ENCODE results near the gene FOSB.

FOSB gene

DNA sequence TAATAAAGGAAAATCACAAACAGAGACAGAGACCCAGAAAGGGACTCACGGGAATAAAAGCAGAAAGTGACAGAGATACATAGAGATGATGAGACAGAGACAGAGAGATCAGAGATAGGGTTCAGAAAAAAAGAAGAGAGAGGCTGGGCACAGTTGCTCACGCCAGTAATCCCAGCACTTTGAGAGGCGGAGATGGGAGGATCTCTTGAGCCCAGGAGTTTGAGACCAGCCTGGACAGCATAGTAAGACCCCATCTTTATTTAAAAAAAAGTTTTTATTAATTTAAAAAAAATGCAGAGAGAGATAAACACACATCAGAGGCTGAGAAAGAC is 19.4 kb upstream of the FOSB start:
- TF ChIP-seq, protein P1, sequence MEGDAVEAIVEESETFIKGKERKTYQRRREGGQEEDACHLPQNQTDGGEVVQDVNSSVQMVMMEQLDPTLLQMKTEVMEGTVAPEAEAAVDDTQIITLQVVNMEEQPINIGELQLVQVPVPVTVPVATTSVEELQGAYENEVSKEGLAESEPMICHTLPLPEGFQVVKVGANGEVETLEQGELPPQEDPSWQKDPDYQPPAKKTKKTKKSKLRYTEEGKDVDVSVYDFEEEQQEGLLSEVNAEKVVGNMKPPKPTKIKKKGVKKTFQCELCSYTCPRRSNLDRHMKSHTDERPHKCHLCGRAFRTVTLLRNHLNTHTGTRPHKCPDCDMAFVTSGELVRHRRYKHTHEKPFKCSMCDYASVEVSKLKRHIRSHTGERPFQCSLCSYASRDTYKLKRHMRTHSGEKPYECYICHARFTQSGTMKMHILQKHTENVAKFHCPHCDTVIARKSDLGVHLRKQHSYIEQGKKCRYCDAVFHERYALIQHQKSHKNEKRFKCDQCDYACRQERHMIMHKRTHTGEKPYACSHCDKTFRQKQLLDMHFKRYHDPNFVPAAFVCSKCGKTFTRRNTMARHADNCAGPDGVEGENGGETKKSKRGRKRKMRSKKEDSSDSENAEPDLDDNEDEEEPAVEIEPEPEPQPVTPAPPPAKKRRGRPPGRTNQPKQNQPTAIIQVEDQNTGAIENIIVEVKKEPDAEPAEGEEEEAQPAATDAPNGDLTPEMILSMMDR (IDR thresholded peaks at IDR 0.05; ENCODE audit: extremely low read depth, insufficient read depth, missing control alignments) = no peak
- in situ Hi-C loops (cut with MboI; ENCODE audit: low pct_unique_long_range_greater_than_20kb, low sequenced_read_pairs, unreplicated experiment) = no loop called here
- no peak for DNase-seq (ENCODE audit: low spot score)

DNA sequence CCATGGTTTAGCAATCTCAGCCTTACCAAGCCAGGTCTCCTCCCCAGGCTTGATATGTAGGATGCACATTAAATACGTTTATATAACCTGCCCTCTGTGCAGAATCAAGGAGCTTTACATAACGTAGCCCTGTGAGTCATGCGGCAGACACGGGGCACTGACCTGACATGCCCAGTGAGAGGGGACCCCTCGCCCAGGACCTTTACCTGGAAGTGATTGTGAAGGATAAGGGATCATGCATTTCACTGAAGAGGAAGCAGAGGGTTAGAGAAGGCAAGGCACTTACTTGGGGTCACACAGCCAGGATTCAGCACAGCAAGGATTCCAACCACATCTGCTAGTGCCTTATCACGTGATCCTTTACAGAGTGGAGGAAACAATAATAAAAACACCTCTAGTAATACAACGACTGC is 18.9 kb upstream of the FOSB start:
- TF ChIP-seq, protein P1 (IDR thresholded peaks at IDR 0.05; ENCODE audit: extremely low read depth, insufficient read depth, missing control alignments) = no peak
- no peak for DNase-seq (ENCODE audit: low spot score)
- in situ Hi-C loops (cut with MboI; ENCODE audit: low pct_unique_long_range_greater_than_20kb, low sequenced_read_pairs, unreplicated experiment) = no loop called here

DNA sequence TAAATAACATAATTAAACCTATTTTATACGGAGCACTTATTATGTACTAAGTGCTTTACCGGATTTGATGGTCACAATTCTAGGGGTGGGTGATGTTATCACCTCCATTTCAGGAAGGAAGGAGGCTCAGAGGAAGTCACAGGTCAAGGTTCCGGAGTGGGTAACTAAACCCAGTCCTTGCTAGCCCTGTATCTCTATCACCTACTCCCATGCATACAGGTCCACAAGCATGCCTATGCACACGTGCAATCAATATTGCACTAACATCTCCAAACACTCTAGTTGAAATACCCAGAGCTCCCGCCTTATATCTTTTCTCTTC is 17.8 kb upstream of the FOSB start:
- in situ Hi-C loops (cut with MboI; ENCODE audit: low pct_unique_long_range_greater_than_20kb, low sequenced_read_pairs, unreplicated experiment) = no loop called here
- TF ChIP-seq, protein P1 (IDR thresholded peaks at IDR 0.05; ENCODE audit: extremely low read depth, insufficient read depth, missing control alignments) = no peak

DNA sequence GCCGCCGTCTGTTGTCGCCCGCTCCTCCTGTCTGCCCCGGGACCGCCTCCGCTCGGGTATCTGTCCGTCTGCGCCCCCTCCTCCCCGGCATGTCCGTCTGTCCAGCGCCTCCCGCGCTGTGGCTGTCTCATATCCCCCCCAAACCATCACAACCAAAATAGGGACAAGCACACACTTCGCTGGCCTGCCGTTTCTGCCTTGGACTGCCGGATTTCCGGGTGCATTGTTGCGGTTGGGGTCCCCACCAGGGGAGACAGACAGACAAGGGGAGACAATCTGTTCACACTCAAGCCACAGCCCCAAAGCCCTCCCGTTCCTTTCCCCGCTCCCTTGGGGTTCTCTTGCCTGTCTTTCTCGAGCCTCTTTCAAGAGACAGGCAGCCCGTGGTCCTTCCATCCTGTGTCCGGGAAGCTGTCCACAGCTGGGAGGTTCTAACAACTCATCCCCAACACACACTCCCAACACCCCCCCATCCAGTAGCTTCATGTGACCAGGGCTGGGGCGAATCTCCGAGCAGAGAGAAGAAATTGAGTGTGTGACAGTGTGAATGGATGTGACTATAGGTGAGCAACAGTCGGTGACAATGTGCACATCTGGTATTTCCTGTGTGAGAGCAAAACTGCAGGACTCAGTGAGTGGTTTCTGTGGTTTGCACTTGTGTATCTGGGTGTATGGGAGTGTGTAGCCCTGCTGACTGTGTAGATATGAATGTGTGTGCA is 16.5 kb upstream of the FOSB start:
- TF ChIP-seq, protein P1 (IDR thresholded peaks at IDR 0.05; ENCODE audit: extremely low read depth, insufficient read depth, missing control alignments) = no peak
- in situ Hi-C loops (cut with MboI; ENCODE audit: low pct_unique_long_range_greater_than_20kb, low sequenced_read_pairs, unreplicated experiment) = no loop called here
- peak; percentile 30 for DNase-seq (ENCODE audit: low spot score)

More for the DNA sequence above, 17.8 kb upstream of the FOSB start:
- no peak for DNase-seq (ENCODE audit: low spot score)

DNA sequence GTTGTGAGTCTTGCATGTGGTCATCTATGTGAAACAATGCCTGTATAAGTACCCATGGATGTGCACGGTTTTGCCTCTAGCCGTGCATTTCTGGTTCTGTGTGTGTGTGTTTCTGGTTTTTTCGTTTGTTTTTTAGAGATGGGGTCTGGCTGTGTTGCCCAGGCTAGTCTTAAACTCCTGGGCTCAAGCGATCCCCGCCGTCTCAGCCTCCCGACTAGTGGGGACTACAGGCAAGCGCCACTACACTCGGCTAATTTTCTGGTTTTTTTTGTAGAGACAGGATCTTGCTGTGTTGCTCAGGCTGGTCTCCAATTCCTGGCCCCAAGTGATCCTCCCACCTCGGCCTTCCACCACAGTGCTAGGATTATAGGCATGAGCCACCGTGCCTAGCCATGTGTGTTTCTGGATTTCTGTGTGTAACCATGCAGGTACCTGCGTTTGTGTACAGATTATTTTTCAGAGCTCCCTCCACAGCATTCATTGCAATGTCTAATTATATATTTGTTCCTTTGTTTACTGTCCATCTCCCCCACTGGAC is 15.9 kb upstream of the FOSB start:
- TF ChIP-seq, protein P1 (IDR thresholded peaks at IDR 0.05; ENCODE audit: extremely low read depth, insufficient read depth, missing control alignments) = no peak
- DNase-seq (ENCODE audit: low spot score) = no peak
- in situ Hi-C loops (cut with MboI; ENCODE audit: low pct_unique_long_range_greater_than_20kb, low sequenced_read_pairs, unreplicated experiment) = no loop called here

DNA sequence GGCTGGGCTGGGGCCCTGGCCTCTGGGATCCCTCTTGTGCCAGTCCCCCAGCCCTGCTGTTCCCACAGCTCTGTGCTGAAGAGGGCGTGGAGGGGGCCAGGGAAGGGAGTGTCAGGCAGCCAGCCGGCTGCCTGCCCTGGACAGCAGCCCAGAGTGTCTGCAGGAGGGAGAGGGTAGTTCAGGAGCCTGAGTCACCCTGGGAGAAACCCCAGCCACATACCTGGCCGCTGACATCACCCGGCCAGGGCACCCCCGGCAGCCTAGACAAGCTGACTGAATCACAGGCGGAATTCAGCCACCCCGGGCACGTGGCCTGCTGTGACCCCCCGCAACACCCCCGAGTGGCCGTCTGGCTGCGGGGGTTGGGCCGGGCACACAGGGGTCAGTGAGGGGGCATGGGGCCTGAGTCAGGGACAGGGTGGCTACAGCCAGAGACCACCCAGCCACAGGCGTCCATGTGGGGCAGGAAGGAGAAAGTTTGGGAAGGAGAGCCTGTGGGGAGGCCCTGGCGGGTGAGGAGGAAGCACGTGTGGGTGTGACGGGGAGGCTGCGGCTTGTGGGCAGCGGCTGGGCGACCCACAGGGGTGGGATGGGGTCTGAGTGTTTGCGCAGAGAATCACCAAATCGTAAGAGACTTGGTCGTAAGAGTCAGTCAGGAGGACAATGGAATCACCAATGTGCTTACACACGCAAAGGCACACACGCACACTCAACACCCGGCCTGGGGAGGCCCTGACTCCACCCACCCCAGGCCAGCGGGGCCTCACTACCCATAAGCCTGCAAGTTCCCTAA is 11.9 kb upstream of the FOSB start:
- DNase-seq (ENCODE audit: low spot score) = peak; percentile 76
- in situ Hi-C loops (cut with MboI; ENCODE audit: low pct_unique_long_range_greater_than_20kb, low sequenced_read_pairs, unreplicated experiment) = no loop called here
- TF ChIP-seq, protein P1 (IDR thresholded peaks at IDR 0.05; ENCODE audit: extremely low read depth, insufficient read depth, missing control alignments) = no peak
